ENCODE results near the gene TARM1.
A peak's percentile ranks its signal among the peaks of the same experiment; 100 is the strongest.

Gene TARM1

GRCh38 chr19:54115109-54116063 is 34.2 kb upstream of the TARM1 start, which contains the start of the genes PRPF31 and TFPT (continued):
- TF ChIP-seq REST (tag by site-specific recombination; IDR thresholded peaks at IDR 0.05) (peak; percentile 56; the same call in 1 of the 2 replicates), KLF7 (tag by site-specific recombination; IDR thresholded peaks at IDR 0.05; ENCODE audit: borderline replicate concordance) (peak; percentile 88; the same call in 1 of the 2 replicates), ZNF292 (tag by site-specific recombination; IDR thresholded peaks at IDR 0.05; ENCODE audit: borderline replicate concordance, low read depth) (no peak), WT1 (tag by site-specific recombination; IDR thresholded peaks at IDR 0.05) (peak; percentile 48; the same call in 1 of the 2 replicates), PBX3 (CRISPR knock-in tag; IDR thresholded peaks at IDR 0.05) (no peak), ZNF560 (tag by site-specific recombination; IDR thresholded peaks at IDR 0.05; ENCODE audit: borderline replicate concordance) (no peak), ZFP69B (tag by site-specific recombination; IDR thresholded peaks at IDR 0.05) (peak; percentile 73), BCL11B (tag by site-specific recombination; IDR thresholded peaks at IDR 0.05; ENCODE audit: low read depth) (no peak; the same call in 1 of the 2 replicates), ZNF521 (tag by site-specific recombination; IDR thresholded peaks at IDR 0.05) (no peak), ZNF580 (tag by site-specific recombination; IDR thresholded peaks at IDR 0.05) (peak; percentile 97), ZNF837 (tag by site-specific recombination; IDR thresholded peaks at IDR 0.05) (no peak), ZNF544 (tag by site-specific recombination; IDR thresholded peaks at IDR 0.05) (no peak), ZNF354C (tag by site-specific recombination; IDR thresholded peaks at IDR 0.05; ENCODE audit: borderline replicate concordance, low read depth) (no peak), ZNF660 (tag by site-specific recombination; IDR thresholded peaks at IDR 0.05) (peak; percentile 93; the same call in 1 of the 2 replicates), ZNF658 (tag by site-specific recombination; IDR thresholded peaks at IDR 0.05) (no peak), ZNF138 (tag by site-specific recombination; IDR thresholded peaks at IDR 0.05; ENCODE audit: borderline replicate concordance) (no peak), ZNF843 (tag by site-specific recombination; IDR thresholded peaks at IDR 0.05) (peak; percentile 84; the same call in 1 of the 2 replicates)
- TF ChIP-seq, protein P1, sequence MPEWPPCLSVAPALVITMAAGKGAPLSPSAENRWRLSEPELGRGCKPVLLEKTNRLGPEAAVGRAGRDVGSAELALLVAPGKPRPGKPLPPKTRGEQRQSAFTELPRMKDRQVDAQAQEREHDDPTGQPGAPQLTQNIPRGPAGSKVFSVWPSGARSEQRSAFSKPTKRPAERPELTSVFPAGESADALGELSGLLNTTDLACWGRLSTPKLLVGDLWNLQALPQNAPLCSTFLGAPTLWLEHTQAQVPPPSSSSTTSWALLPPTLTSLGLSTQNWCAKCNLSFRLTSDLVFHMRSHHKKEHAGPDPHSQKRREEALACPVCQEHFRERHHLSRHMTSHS (tag by site-specific recombination; IDR thresholded peaks at IDR 0.05) = no peak
- TF ChIP-seq, protein P2, sequence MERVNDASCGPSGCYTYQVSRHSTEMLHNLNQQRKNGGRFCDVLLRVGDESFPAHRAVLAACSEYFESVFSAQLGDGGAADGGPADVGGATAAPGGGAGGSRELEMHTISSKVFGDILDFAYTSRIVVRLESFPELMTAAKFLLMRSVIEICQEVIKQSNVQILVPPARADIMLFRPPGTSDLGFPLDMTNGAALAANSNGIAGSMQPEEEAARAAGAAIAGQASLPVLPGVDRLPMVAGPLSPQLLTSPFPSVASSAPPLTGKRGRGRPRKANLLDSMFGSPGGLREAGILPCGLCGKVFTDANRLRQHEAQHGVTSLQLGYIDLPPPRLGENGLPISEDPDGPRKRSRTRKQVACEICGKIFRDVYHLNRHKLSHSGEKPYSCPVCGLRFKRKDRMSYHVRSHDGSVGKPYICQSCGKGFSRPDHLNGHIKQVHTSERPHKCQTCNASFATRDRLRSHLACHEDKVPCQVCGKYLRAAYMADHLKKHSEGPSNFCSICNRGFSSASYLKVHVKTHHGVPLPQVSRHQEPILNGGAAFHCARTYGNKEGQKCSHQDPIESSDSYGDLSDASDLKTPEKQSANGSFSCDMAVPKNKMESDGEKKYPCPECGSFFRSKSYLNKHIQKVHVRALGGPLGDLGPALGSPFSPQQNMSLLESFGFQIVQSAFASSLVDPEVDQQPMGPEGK (tag by site-specific recombination; IDR thresholded peaks at IDR 0.05) = peak; percentile 92

All from HEK293 (cell line).